Measurements from ENCODE around the gene PHF14. TPM values are rescaled to one million over a fixed set of nuclear protein-coding genes. Genes with fewer than 3 reads are reported as not detected.

The PHF14 gene
- total and polyA plus RNA-seq, 12 donors = 8.0 to 54.5 (median 30.6) TPM

DNA sequence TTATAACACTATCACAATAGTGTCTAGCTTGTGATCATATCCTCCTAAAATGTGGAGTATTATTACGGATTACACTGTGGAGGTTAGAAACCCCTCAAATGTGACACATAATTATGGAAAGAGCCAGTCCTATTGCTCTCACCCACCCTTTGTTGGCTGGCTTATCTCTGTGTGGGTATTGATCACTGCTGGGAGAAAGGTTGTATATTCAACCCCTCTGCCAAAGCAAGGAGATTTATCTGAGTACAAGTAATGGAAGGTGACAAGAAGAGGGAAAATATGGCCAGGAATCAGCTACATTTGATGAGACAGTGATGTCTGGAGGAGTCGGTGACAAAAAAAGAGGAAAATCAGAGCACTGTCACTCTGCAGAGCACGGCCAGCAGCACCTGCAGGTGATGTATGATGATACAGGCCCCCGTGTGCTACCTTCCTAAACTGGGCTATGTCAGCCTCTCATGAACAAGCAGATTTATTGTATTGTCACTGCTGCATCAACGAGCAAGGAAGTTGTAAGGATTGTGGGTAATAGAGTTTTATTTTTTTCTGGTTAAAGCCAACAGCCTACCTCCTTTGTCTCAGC lies 235.3 kb downstream of the PHF14 start:
- intact Hi-C loops (cut with DNase I) = loop anchor here in 1 of 2 donors (10.0 kb wide), 1 partner anchor 254 kb away; no protein-coding TSS in a partner anchor
- no peaks in the 10 kb centered on the region for H3K9me3 ChIP-seq (replicated peaks in 1 of 3)
- TF ChIP-seq CTCF (IDR thresholded peaks at IDR 0.05) (no peak), POLR2A (IDR thresholded peaks at IDR 0.05) (no peak)
- no peak overlapping the region for H3K27ac ChIP-seq
- H3K36me3 ChIP-seq (replicated peaks in 1 of 2) = no peaks in the 10 kb centered on the region
- H3K4me1 ChIP-seq (replicated peaks in 1 of 2) = peaks cover 0 to 4% of the 10 kb centered on the region in 2 donors
- WGBS, 4 donors = 69 to 83% (median 75%) methylated on average over 5 of the region's 5 CpGs
- no peaks in the 10 kb centered on the region for H3K27me3 ChIP-seq
- no peak for DNase-seq
- no peak overlapping the region for H3K4me3 ChIP-seq

DNA sequence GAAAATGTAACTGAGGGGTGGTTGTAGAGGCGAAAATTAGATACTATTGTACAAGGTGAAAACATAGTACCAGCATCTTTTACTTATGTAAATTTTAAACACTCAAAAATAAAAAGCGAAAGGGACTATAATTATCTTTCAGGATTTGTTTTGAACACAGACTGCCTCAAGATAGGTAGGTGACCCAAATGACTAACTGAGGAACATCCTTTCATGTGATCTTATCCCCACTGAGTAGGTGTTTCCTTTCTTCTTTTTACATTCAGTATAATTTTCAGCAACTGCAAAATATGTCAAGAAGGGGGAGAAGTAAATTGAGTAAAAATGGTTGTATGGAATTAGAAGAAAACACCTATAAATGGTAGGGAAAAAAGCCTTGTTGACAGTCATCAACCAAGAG lies 236.7 kb downstream of the PHF14 start:
- no peaks in the 10 kb centered on the region for H3K36me3 ChIP-seq (replicated peaks in 1 of 2)
- H3K27me3 ChIP-seq = no peaks in the 10 kb centered on the region
- peaks cover 0 to 4% of the 10 kb centered on the region in 2 donors for H3K4me1 ChIP-seq (replicated peaks in 1 of 2)
- H3K9me3 ChIP-seq (replicated peaks in 1 of 3) = no peaks in the 10 kb centered on the region
- DNase-seq = no peak
- 82 to 89% (median 87%) methylated on average over 2 of the region's 2 CpGs for WGBS, 4 donors
- intact Hi-C loops (cut with DNase I) = no loop called here
- H3K27ac ChIP-seq = no peak overlapping the region
- no peak for TF ChIP-seq CTCF (IDR thresholded peaks at IDR 0.05)
- TF ChIP-seq POLR2A (IDR thresholded peaks at IDR 0.05) = no peak
- H3K4me3 ChIP-seq = no peak overlapping the region

DNA sequence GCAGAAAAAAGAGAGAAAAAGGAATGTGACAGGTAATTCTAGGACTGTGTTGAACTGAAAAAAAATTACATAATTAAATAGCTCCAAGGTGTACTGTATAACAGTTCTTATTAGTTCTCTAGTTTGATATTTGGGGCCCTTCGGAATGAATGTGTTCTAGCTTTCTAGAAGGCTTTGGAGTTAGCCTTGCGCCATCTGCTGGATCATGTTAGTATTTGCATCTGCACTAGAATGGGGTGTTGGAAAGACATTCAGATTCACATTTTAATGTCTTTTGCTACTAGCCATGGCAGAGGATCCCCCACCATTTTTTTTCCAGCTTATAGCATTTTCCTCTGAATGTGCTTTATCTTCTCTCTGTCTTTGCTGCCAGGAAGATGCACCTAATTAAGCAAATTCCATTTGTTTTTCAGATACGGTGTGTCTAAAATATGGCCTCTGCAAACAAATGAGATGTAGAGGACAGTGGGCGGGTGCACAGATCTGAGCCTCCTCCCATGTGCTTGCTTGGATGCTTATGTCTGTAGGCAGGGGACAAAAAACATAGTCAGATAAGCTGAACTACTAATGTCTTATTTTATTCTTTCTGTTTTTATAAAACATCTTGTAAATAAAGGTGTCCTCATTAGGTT lies 238.5 kb downstream of the PHF14 start:
- no peak overlapping the region for H3K27ac ChIP-seq
- H3K4me3 ChIP-seq = no peak overlapping the region
- peaks cover 0 to 4% of the 10 kb centered on the region in 2 donors for H3K4me1 ChIP-seq (replicated peaks in 1 of 2)
- TF ChIP-seq POLR2A (IDR thresholded peaks at IDR 0.05) (no peak), CTCF (IDR thresholded peaks at IDR 0.05) (peak; percentile 57 to 84 (median 71))
- WGBS, 4 donors = 33 to 36% (median 35%) methylated on average over 4 of the region's 4 CpGs
- intact Hi-C loops (cut with DNase I) = no loop called here
- no peaks in the 10 kb centered on the region for H3K9me3 ChIP-seq (replicated peaks in 1 of 3)
- DNase-seq = peak; percentile 43 to 83 (median 52)
- no peaks in the 10 kb centered on the region for H3K36me3 ChIP-seq (replicated peaks in 1 of 2)
- H3K27me3 ChIP-seq = no peaks in the 10 kb centered on the region

GRCh38 chr7:11212816-11213215 lies 239.1 kb downstream of the PHF14 start:
- no peaks in the 10 kb centered on the region for H3K36me3 ChIP-seq (replicated peaks in 1 of 2)
- DNase-seq = no peak
- TF ChIP-seq POLR2A (IDR thresholded peaks at IDR 0.05) = no peak
- no peak for TF ChIP-seq CTCF (IDR thresholded peaks at IDR 0.05)
- H3K4me1 ChIP-seq (replicated peaks in 1 of 2) = peaks cover 0 to 4% of the 10 kb centered on the region in 2 donors
- no peaks in the 10 kb centered on the region for H3K27me3 ChIP-seq
- no peak overlapping the region for H3K4me3 ChIP-seq
- WGBS, 4 donors = 17 to 61% (median 44%) methylated on average over 1 of the region's 1 CpG
- intact Hi-C loops (cut with DNase I) = no loop called here
- no peaks in the 10 kb centered on the region for H3K9me3 ChIP-seq (replicated peaks in 1 of 3)
- H3K27ac ChIP-seq = no peak overlapping the region

All from adrenal gland (tissue), 12 donors.